GM12878 (cell line): Measurements from ENCODE around the gene TRIM28. TPM values are rescaled to one million over a fixed set of nuclear protein-coding genes. Genes with fewer than 3 reads are reported as not detected.
A peak's percentile ranks its signal among the peaks of the same experiment; 100 is the strongest.

Experiments used
- ATF2 ChIP-seq: IDR thresholded peaks from 2 replicates; pipeline ENCODE4 v1.6.1; 2012; ENCODE audit warnings: low read length, inconsistent platforms
- CREM ChIP-seq: IDR thresholded peaks from 2 replicates; pipeline ENCODE4 v1.6.1; 2014; ENCODE audit warnings: antibody characterized with exemption, low read depth
- ETV6 ChIP-seq, 2 experiments: fragments of 450-650 bp in 1 of 2; IDR thresholded peaks in 1 of 2; conservative IDR thresholded peaks in 1 of 2; 2 replicates each; pipeline ENCODE4 v1.6.1; 2014; ENCODE audit warnings: antibody characterized with exemption in 1 of 2, borderline replicate concordance in 1 of 2, low read depth in 1 of 2, mild to moderate bottlenecking in 1 of 2, moderate library complexity in 1 of 2
- FOS ChIP-seq: IDR thresholded peaks from 3 replicates; pipeline ENCODE4 v1.6.1; 2011; ENCODE audit warnings: borderline replicate concordance; ENCODE audit not compliant: insufficient read length; ENCODE audit errors: extremely low read depth
- FOXM1 ChIP-seq: IDR thresholded peaks from 2 replicates; pipeline ENCODE4 v1.6.1; 2012; ENCODE audit warnings: low read depth, mild to moderate bottlenecking, inconsistent platforms, low read length, moderate library complexity
- MLLT1 ChIP-seq: fragments of 450-650 bp; IDR thresholded peaks from 2 replicates; pipeline ENCODE4 v1.6.1; 2016; ENCODE audit warnings: mild to moderate bottlenecking
- PAX5 ChIP-seq: IDR thresholded peaks from 2 replicates; pipeline ENCODE4 v1.6.1; 2011; ENCODE audit warnings: low read depth, low read length, borderline replicate concordance
- POLR2AphosphoS5 ChIP-seq: IDR thresholded peaks from 2 replicates; pipeline ENCODE4 v1.6.1; 2011; ENCODE audit warnings: mild to moderate bottlenecking, low read length, inconsistent platforms
- RBBP5 ChIP-seq: fragments of 200-600 bp; sonication (generic); conservative IDR thresholded peaks from 2 replicates; pipeline ENCODE4 v1.6.1; 2016
- RELA ChIP-seq: fragments of 450-650 bp; IDR thresholded peaks from 2 replicates; pipeline ENCODE4 v1.8.0; 2014; ENCODE audit warnings: borderline replicate concordance; ENCODE audit not compliant: partially characterized antibody
- RELB ChIP-seq: fragments of 450-650 bp; IDR thresholded peaks from 2 replicates; pipeline ENCODE4 v1.6.1; 2017; ENCODE audit warnings: low read depth, mild to moderate bottlenecking, moderate library complexity
- SIN3A ChIP-seq: IDR thresholded peaks from 2 replicates; pipeline ENCODE4 v1.6.1; 2012; ENCODE audit warnings: low read depth, low read length, improper control_type of control experiment
- SRF ChIP-seq, 2 experiments: IDR thresholded peaks; 2 replicates each; pipeline ENCODE4 v1.6.1; 2011; ENCODE audit warnings: low read depth in 2 of 2, low read length in 2 of 2, mild to moderate bottlenecking in 1 of 2, moderate library complexity in 1 of 2
- SUZ12 ChIP-seq: fragments of 200-600 bp; sonication (generic); IDR thresholded peaks from one replicate; pipeline ENCODE4 v1.6.1; 2018; ENCODE audit warnings: antibody characterized with exemption, mild to moderate bottlenecking; ENCODE audit not compliant: unreplicated experiment
- TARDBP ChIP-seq: IDR thresholded peaks from 2 replicates; pipeline ENCODE4 v1.6.1; 2016; ENCODE audit warnings: borderline replicate concordance
- USF2 ChIP-seq: IDR thresholded peaks from 2 replicates; pipeline ENCODE4 v1.6.1; 2011; ENCODE audit warnings: low read depth, low read length, improper control_type of control experiment, borderline replicate concordance
- ZBED1 ChIP-seq: IDR thresholded peaks from 2 replicates; pipeline ENCODE4 v1.6.1; 2016; ENCODE audit warnings: borderline replicate concordance
- ZNF207 ChIP-seq: fragments of 450-650 bp; IDR thresholded peaks from 2 replicates; pipeline ENCODE4 v1.6.1; 2014; ENCODE audit warnings: antibody characterized with exemption, mild to moderate bottlenecking, borderline replicate concordance
- ZNF24 ChIP-seq: fragments of 450-650 bp; IDR thresholded peaks from 2 replicates; pipeline ENCODE4 v1.6.1; 2017; ENCODE audit warnings: antibody characterized with exemption, mild to moderate bottlenecking
- ZSCAN29 ChIP-seq: fragments of 450-650 bp; IDR thresholded peaks from 2 replicates; pipeline ENCODE4 v1.6.1; 2017; ENCODE audit warnings: mild to moderate bottlenecking, moderate library complexity
- polyA plus RNA-seq, 11 experiments: library from polyadenylated mRNA; depleted of rRNA in 4 of 11; unstranded in 6 of 11; stranded (reverse) in 5 of 11; fragments of >200 nt; fragmentation: Nextera tagmentation in 4 of 11; fragmentation: Illumina TruSeq in 1 of 11; extraction: Ambion mirVana in 4 of 11; extraction: Trizol in 1 of 11; gene quantifications; 1 replicate in 1 of 11; 2 replicates in 10 of 11; pipeline versions ENCODE4 v1.2.1 to v1.2.3, GENCODE V29; 2011 to 2016; ENCODE audit warnings: inconsistent platforms in 2 of 11, missing spikeins in 2 of 11, low read depth in 1 of 11
- total RNA-seq, 4 experiments: library from RNA; depleted of rRNA in 3 of 4; stranded (reverse); fragments of >200 nt in 3 of 4; fragmentation: Illumina TruSeq in 1 of 4; extraction: Trizol in 1 of 4; gene quantifications; 2 replicates each; pipeline versions ENCODE4 v1.2.1 to v1.2.3, GENCODE V29; 2013 to 2021

Gene TRIM28
- total and polyA plus RNA-seq, 10 of the 15 experiments (the other 5 are each of a cell fraction or from before 2014, with no cell fraction given), result 5.0 to 650 (median 296) TPM

GRCh38 chr19:58554494-58555368 lies 10.9 kb downstream of the TRIM28 start, which contains the start of gene CHMP2A (continued):
- peak in 1 of 2 experiments; percentile 47; a peak in 1 of 4 replicates for TF ChIP-seq SRF (IDR thresholded peaks at IDR 0.05; ENCODE audit: low read depth in 2 of 2, low read length in 2 of 2)
- peak; percentile 81 for TF ChIP-seq RELB
- TF ChIP-seq RBBP5, result no peak
- TF ChIP-seq MLLT1, result no peak; the same call in 1 of the 2 replicates
- peak; percentile 84 for TF ChIP-seq ZBED1
- TF ChIP-seq POLR2AphosphoS5, result peak; percentile 70
- TF ChIP-seq ZSCAN29, result no peak
- TF ChIP-seq ZNF24, result 0 out of 2 replicates have a peak, but pooled peaks have one; percentile 16
- TF ChIP-seq FOXM1, result no peak
- peak; percentile 93 for TF ChIP-seq CREM
- peak; percentile 50 for TF ChIP-seq RELA
- no peak for TF ChIP-seq USF2
- no peak for TF ChIP-seq SUZ12
- TF ChIP-seq TARDBP, result peak; percentile 88
- TF ChIP-seq FOS, result no peak
- TF ChIP-seq SIN3A, result peak; percentile 60; the same call in 1 of the 2 replicates
- peak; percentile 42; the same call in 1 of the 2 replicates for TF ChIP-seq PAX5
- TF ChIP-seq ZNF207, result no peak
- TF ChIP-seq ETV6 (conservative IDR thresholded peaks at IDR 0.05 in 1 of 2, IDR thresholded peaks at IDR 0.05 in 1 of 2; ENCODE audit: borderline replicate concordance in 1 of 2, low read depth in 1 of 2), result peak in 1 of 2 experiments; percentile 54; a peak in 1 of 4 replicates
- TF ChIP-seq ATF2, result no peak
